HFFc6 (cell line): Measurements from ENCODE around the gene BTBD10. TPM values are rescaled to one million over a fixed set of nuclear protein-coding genes. Genes with fewer than 3 reads are reported as not detected.

Experiments used
- DNase-seq: peaks from one replicate; pipeline ENCODE4 v3.0.0-alpha.2; 2018
- H3K27ac Mint-ChIP-seq: 2 replicates; pipeline ENCODE4 v1.8.0; 2020; ENCODE audit warnings: mild to moderate bottlenecking, mixed read lengths
- H3K27me3 Mint-ChIP-seq: 2 replicates; pipeline ENCODE4 v1.8.0; 2021; ENCODE audit warnings: mild to moderate bottlenecking, moderate library complexity, mixed read lengths; ENCODE audit not compliant: insufficient read depth
- H3K36me3 Mint-ChIP-seq: 2 replicates; pipeline ENCODE4 v1.8.0; 2021; ENCODE audit warnings: low read depth, mixed read lengths
- H3K4me1 Mint-ChIP-seq: 2 replicates; pipeline ENCODE4 v1.8.0; 2020; ENCODE audit warnings: low read depth, mixed read lengths
- H3K4me3 Mint-ChIP-seq: 2 replicates; pipeline ENCODE4 v1.8.0; 2020; ENCODE audit warnings: mild to moderate bottlenecking, moderate library complexity, mixed read lengths
- H3K9me3 Mint-ChIP-seq: 2 replicates; pipeline ENCODE4 v1.8.0; 2020; ENCODE audit warnings: mild to moderate bottlenecking, mixed read lengths
- CTCF ChIP-seq: fragments of 200-600 bp; sonication (generic); IDR thresholded peaks from 2 replicates; pipeline ENCODE4 v1.5.0; 2021; ENCODE audit warnings: antibody characterized with exemption, mild to moderate bottlenecking
- total RNA-seq, 6 experiments: library from RNA; stranded (reverse); fragmentation: NEBNext Ultra II Directional; extraction: Animal tissue kit (Norgen Biotek cat#: 25700); gene quantifications; 2 replicates in 1 of 6; 3 replicates in 5 of 6; pipeline ENCODE4 v1.2.3, GENCODE V29; 2021

BTBD10 gene
- total RNA-seq, 6 experiments from 2014 or later = 30.3 to 37.2 (median 35.0) TPM

DNA sequence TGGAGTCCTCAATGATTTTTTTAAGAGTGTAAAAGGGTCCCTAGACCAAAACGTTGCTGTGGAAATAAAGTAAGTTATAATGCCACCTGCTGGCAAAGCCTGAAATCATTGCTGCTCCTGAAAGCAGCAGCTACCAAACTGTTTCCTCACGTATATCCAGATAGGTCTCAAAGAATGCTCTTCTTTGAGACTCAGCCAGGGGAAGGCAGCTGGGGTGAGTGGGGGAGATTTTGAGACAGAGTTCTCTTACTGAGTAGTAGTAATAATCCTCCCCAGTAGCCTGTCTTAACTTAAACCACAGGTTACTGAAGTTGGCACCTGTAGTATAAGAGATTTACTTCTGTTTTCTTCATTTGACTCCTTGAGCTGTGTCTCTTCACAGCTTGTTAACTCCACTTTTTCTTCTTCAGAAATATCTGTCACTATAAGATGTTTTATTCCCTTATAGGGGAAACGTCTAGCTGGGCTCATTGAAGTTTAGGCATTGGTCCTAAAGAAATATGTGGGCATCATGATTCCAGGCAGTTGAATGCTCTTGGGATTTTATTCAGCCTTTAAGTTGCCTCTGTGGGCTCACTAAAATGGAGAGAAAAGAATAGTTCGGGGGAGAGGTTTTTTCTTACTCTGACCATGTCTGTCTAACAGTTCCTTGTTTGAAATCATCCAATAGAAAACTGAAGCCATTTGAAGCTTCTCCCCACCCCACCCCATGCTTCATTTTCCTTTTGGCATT, 77.9 kb downstream of the BTBD10 start:
- Mint-ChIP-seq H3K4me3 (no peak overlapping the region), H3K9me3 (no peaks in the 10 kb centered on the region), H3K4me1 (peaks cover 15% of the 10 kb centered on the region), H3K27me3 (no peaks in the 10 kb centered on the region; the same call in none of the 2 replicates), H3K36me3 (peaks cover 13% of the 10 kb centered on the region), H3K27ac (peak overlapping the region; percentile 34; the same call in 1 of the 2 replicates)
- TF ChIP-seq CTCF = peak; percentile 86
- DNase-seq = peak; percentile 42

DNA sequence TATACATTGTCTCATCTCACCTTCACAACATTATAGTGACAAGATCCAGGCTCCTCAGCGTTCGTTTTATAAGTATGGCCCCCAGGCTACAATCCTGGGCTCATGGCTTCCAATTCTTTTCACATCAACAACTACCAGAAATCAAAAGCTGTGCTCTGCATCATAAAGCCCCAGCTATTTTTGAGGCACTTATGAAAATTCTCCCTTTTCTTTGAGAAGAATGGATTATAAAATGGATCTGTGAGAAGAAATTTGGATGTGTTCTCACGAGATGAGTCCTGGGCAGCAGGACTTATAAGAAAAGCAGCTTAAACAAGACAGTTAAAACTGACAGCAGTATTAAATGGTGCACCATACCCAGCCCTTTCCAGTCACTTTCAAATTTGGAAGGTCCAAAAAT, 80.3 kb downstream of the BTBD10 start:
- H3K9me3 Mint-ChIP-seq = no peaks in the 10 kb centered on the region
- peaks cover 6% of the 10 kb centered on the region; the same call in 1 of the 2 replicates for H3K4me1 Mint-ChIP-seq
- no peak for DNase-seq
- TF ChIP-seq CTCF = no peak
- no peaks in the 10 kb centered on the region; the same call in 1 of the 2 replicates for H3K27me3 Mint-ChIP-seq
- no peak overlapping the region for H3K27ac Mint-ChIP-seq
- H3K36me3 Mint-ChIP-seq = peaks cover 14% of the 10 kb centered on the region
- H3K4me3 Mint-ChIP-seq = no peak overlapping the region

GRCh38 chr11:13380731-13381130, 82.3 kb downstream of the BTBD10 start:
- Mint-ChIP-seq H3K27ac (no peak overlapping the region; the same call in 1 of the 2 replicates), H3K36me3 (peaks cover 14% of the 10 kb centered on the region), H3K4me3 (no peak overlapping the region), H3K4me1 (peaks cover 6% of the 10 kb centered on the region; the same call in 1 of the 2 replicates), H3K9me3 (no peaks in the 10 kb centered on the region), H3K27me3 (no peaks in the 10 kb centered on the region; the same call in 1 of the 2 replicates)
- TF ChIP-seq CTCF = no peak
- no peak for DNase-seq

- no peaks in the 10 kb centered on the region; the same call in 1 of the 2 replicates for H3K27me3 Mint-ChIP-seq
- no peaks in the 10 kb centered on the region for H3K9me3 Mint-ChIP-seq
- DNase-seq = no peak
- H3K36me3 Mint-ChIP-seq = peaks cover 14% of the 10 kb centered on the region
- no peak for TF ChIP-seq CTCF
- H3K27ac Mint-ChIP-seq = no peak overlapping the region
- H3K4me3 Mint-ChIP-seq = no peak overlapping the region
- H3K4me1 Mint-ChIP-seq = no peaks in the 10 kb centered on the region
Measured at GRCh38 chr11:13378316-13378715, 84.7 kb downstream of the BTBD10 start.

- DNase-seq = no peak
- no peak for TF ChIP-seq CTCF
- Mint-ChIP-seq H3K4me1 (no peaks in the 10 kb centered on the region), H3K36me3 (0 out of 2 replicates have a peak, but pooled peaks cover 6% of the 10 kb centered on the region), H3K27me3 (no peaks in the 10 kb centered on the region; the same call in 1 of the 2 replicates), H3K27ac (no peak overlapping the region), H3K4me3 (no peak overlapping the region), H3K9me3 (no peaks in the 10 kb centered on the region)
Measured at GRCh38 chr11:13376838-13377237, 86.2 kb downstream of the BTBD10 start.
